CD14-positive monocyte (primary cell): ENCODE results near the gene TEN1. TPM values are rescaled to one million over a fixed set of nuclear protein-coding genes. Genes with fewer than 3 reads are reported as not detected.
"Not testable (repeated sequence)": the region's sequence is repeated elsewhere in the genome, so short reads cannot be mapped to it uniquely, and the experiment has no call there.

Experiments
- DNase-seq, 3 donors: peaks; one replicate each; pipeline ENCODE4 v3.0.0-alpha.2; 2011 to 2022
- H2AFZ ChIP-seq: 2 replicates; pipeline ENCODE4 v1.6.0; 2012; ENCODE audit warnings: mild to moderate bottlenecking, low read depth, low read length, inconsistent platforms; ENCODE audit not compliant: insufficient read depth, poor library complexity, severe bottlenecking
- H3K27ac ChIP-seq, 2 donors: 1 replicate in 1 of 2; 2 replicates in 1 of 2; pipeline ENCODE4 v1.5.1; 2012 to 2013; ENCODE audit warnings: low read length in 2 of 2, control low read depth in 1 of 2, inconsistent platforms in 1 of 2, low read depth in 1 of 2, mild to moderate bottlenecking in 1 of 2
- H3K27me3 ChIP-seq, 2 donors: one replicate each; pipeline versions ENCODE4 v1.6.0 to v1.6.1; 2011 to 2013; ENCODE audit warnings: low read length in 2 of 2; ENCODE audit not compliant: control insufficient read depth in 2 of 2, insufficient read depth in 2 of 2
- H3K36me3 ChIP-seq, 2 donors: replicated peaks in 1 of 2; 1 replicate in 1 of 2; 2 replicates in 1 of 2; pipeline versions ENCODE4 v1.5.1 to v1.6.1; 2012 to 2013; ENCODE audit warnings: low read length in 2 of 2, control low read depth in 1 of 2, inconsistent platforms in 1 of 2, mild to moderate bottlenecking in 1 of 2; ENCODE audit not compliant: insufficient read depth in 2 of 2, control insufficient read depth in 1 of 2
- H3K4me1 ChIP-seq, 2 donors: 1 replicate in 1 of 2; 2 replicates in 1 of 2; pipeline versions ENCODE4 v1.5.1 to v1.6.1; 2012 to 2013; ENCODE audit warnings: low read length in 2 of 2, control low read depth in 1 of 2, inconsistent platforms in 1 of 2, mild to moderate bottlenecking in 1 of 2, moderate library complexity in 1 of 2; ENCODE audit not compliant: insufficient read depth in 2 of 2, control insufficient read depth in 1 of 2
- H3K4me2 ChIP-seq: replicated peaks from 2 replicates; pipeline ENCODE3; 2012; ENCODE audit warnings: low read length, moderate library complexity, mild to moderate bottlenecking; ENCODE audit not compliant: poor library complexity, severe bottlenecking; ENCODE audit errors: extremely low read depth
- H3K4me3 ChIP-seq, 3 experiments: fragments of 200-600 bp in 1 of 3; sonication (generic) in 1 of 3; replicated peaks in 1 of 3; 1 replicate in 2 of 3; 2 replicates in 1 of 3; pipeline ENCODE4 v1.5.1; 2011 to 2013; ENCODE audit warnings: low read length in 3 of 3, mild to moderate bottlenecking in 3 of 3, control low read depth in 2 of 3, low read depth in 2 of 3, inconsistent platforms in 1 of 3, moderate library complexity in 1 of 3
- H3K79me2 ChIP-seq: 2 replicates; pipeline ENCODE4 v1.6.0; 2012; ENCODE audit warnings: mild to moderate bottlenecking, control low read depth, inconsistent platforms, low read length, moderate library complexity; ENCODE audit not compliant: insufficient read depth
- H3K9ac ChIP-seq: 2 replicates; pipeline ENCODE4 v1.6.0; 2017; ENCODE audit warnings: low read length, mild to moderate bottlenecking; ENCODE audit not compliant: insufficient read depth, poor library complexity, severe bottlenecking
- H3K9me3 ChIP-seq, 2 donors: replicated peaks in 1 of 2; 1 replicate in 1 of 2; 2 replicates in 1 of 2; pipeline versions ENCODE4 v1.5.1 to v1.6.1; 2012 to 2013; ENCODE audit warnings: low read length in 2 of 2, control low read depth in 1 of 2; ENCODE audit not compliant: control insufficient read depth in 1 of 2, insufficient read depth in 1 of 2
- H4K20me1 ChIP-seq: 2 replicates; pipeline ENCODE4 v1.6.0; 2012; ENCODE audit warnings: mild to moderate bottlenecking, low read length, control low read depth, moderate library complexity; ENCODE audit not compliant: insufficient read depth
- H3K27ac Mint-ChIP-seq, 7 donors: one replicate each; pipeline ENCODE4 v1.8.0; 2020; ENCODE audit warnings: mild to moderate bottlenecking in 7 of 7, mixed read lengths in 7 of 7, moderate library complexity in 6 of 7, inconsistent platforms in 2 of 7
- H3K27me3 Mint-ChIP-seq, 3 donors: one replicate each; pipeline ENCODE4 v1.8.0; 2021 to 2022; ENCODE audit warnings: low read depth in 3 of 3, mild to moderate bottlenecking in 3 of 3, mixed read lengths in 3 of 3, moderate library complexity in 3 of 3, inconsistent platforms in 1 of 3
- H3K36me3 Mint-ChIP-seq, 2 donors: one replicate each; pipeline ENCODE4 v1.8.0; 2020; ENCODE audit warnings: mixed read lengths in 2 of 2, inconsistent platforms in 1 of 2, mild to moderate bottlenecking in 1 of 2
- H3K4me1 Mint-ChIP-seq: one replicate; pipeline ENCODE4 v1.8.0; 2020; ENCODE audit warnings: mild to moderate bottlenecking, mixed read lengths
- H3K4me3 Mint-ChIP-seq, 2 donors: one replicate each; pipeline ENCODE4 v1.8.0; 2020; ENCODE audit warnings: mild to moderate bottlenecking in 2 of 2, mixed read lengths in 2 of 2, moderate library complexity in 1 of 2
- H3K9me3 Mint-ChIP-seq, 7 donors: one replicate each; pipeline ENCODE4 v1.8.0; 2020 to 2022; ENCODE audit warnings: mixed read lengths in 7 of 7, mild to moderate bottlenecking in 6 of 7, moderate library complexity in 6 of 7, inconsistent platforms in 2 of 7
- CTCF ChIP-seq: fragments of 200-600 bp; IDR thresholded peaks from one replicate; pipeline ENCODE4 v1.8.0; 2022; ENCODE audit warnings: antibody characterized with exemption, mild to moderate bottlenecking
- WGBS: methylation state at CpG from one replicate; pipeline ENCODE4 v1.1.5; 2013; ENCODE audit warnings: missing lambda C conversion rate; ENCODE audit not compliant: insufficient coverage; 5-methylcytosine and 5-hydroxymethylcytosine counted together
- intact Hi-C, 2 donors: fragments of 100-400 bp; cut with micrococcal nuclease; formaldehyde crosslinking; loops; one replicate each; pipeline versions ENCODE4 v1.15.0 to v1.15.1; 2023
- polyA plus RNA-seq, 3 donors: library from polyadenylated mRNA; depleted of rRNA in 1 of 3; unstranded in 2 of 3; stranded (reverse) in 1 of 3; fragments of 300-500 nt in 2 of 3; fragments of >200 nt in 1 of 3; fragmentation: Illumina TruSeq in 2 of 3; gene quantifications; 1 replicate in 2 of 3; 2 replicates in 1 of 3; pipeline ENCODE4 v1.2.3, GENCODE V29; 2012 to 2021

The TEN1 gene
- polyA plus RNA-seq, 3 donors: 22.4 to 37.2 (median 31.3) TPM

- peak overlapping the region; percentile 51 for H3K9ac ChIP-seq
- Mint-ChIP-seq H3K4me3 (peak overlapping the region; percentile 31 to 74), H3K36me3 (peaks cover 38 to 73% of the 10 kb centered on the region in 2 donors), H3K27me3 (peaks cover 0 to 1% (median 0%) of the 10 kb centered on the region in 3 donors), H3K4me1 (peaks cover 45% of the 10 kb centered on the region), H3K9me3 (peaks cover 0 to 2% (median 1%) of the 10 kb centered on the region in 7 donors), H3K27ac (peak overlapping the region; percentile 84 to 96 (median 94))
- H3K79me2 ChIP-seq: peaks cover 83% of the 10 kb centered on the region
- DNase-seq: peak; percentile 70 to 78 (median 73)
- no peaks in the 10 kb centered on the region for H3K9me3 ChIP-seq
- peak overlapping the region; percentile 85 to 89 for H3K27ac ChIP-seq
- no peaks in the 10 kb centered on the region for H3K27me3 ChIP-seq
- H3K4me2 ChIP-seq: peak overlapping the region; percentile 66
- intact Hi-C loops: loop anchor here (2.0 to 10.0 kb wide), 2 partner anchors 29 to 185 kb away; partner anchors contain the start of gene UNK (in 1 of the 2)
- peaks cover 19 to 34% of the 10 kb centered on the region in 2 donors for H3K36me3 ChIP-seq
- TF ChIP-seq CTCF: no peak
- peaks cover 29 to 40% of the 10 kb centered on the region in 2 donors for H3K4me1 ChIP-seq
- peak overlapping the region; percentile 10 to 66 (median 31) for H3K4me3 ChIP-seq
- H2AFZ ChIP-seq: peak overlapping the region; percentile 57
- 53% methylated on average over 3 of the region's 4 CpGs for WGBS
- peaks cover 1% of the 10 kb centered on the region for H4K20me1 ChIP-seq
Observed at GRCh38 chr17:75970011-75970523, 9.0 kb upstream of the TEN1 start.

DNA sequence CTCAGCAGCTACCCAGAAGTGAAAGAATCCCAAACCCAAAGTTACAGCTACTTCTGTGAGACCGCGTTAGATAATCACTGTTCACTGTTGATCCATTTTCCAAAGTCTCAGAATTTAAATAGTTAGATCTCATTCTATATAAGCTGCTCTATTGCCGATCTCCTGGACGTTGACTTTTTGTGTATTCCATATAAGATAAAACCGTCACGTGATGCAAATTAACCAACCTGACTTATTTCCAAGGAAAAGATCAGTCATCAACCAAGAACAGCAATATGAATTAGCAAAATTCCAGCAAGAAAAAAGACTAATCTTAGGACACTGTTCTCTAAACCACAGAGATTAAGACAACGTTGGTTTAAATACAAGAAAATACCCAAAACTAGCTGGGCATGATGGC, 8.4 kb upstream of the TEN1 start:
- H3K27me3 Mint-ChIP-seq: peaks cover 0 to 1% (median 0%) of the 10 kb centered on the region in 3 donors
- WGBS: 73% methylated on average over 2 of the region's 7 CpGs
- peak overlapping the region; percentile 84 to 96 (median 94) for H3K27ac Mint-ChIP-seq
- Histone ChIP-seq H3K4me1 (peaks cover 31 to 43% of the 10 kb centered on the region in 2 donors), H4K20me1 (no peaks in the 10 kb centered on the region), H3K36me3 (peaks cover 19 to 34% of the 10 kb centered on the region in 2 donors), H3K4me2 (peak overlapping the region; percentile 66), H3K27ac (peak overlapping the region; percentile 85 to 89), H3K27me3 (no peaks in the 10 kb centered on the region), H3K4me3 (peak overlapping the region in 2 of 3 experiments; percentile 31 to 66), H3K9ac (peak overlapping the region; percentile 51), H2AFZ (peak overlapping the region; percentile 57), H3K79me2 (peaks cover 83% of the 10 kb centered on the region), H3K9me3 (no peaks in the 10 kb centered on the region)
- H3K36me3 Mint-ChIP-seq: peaks cover 38 to 74% of the 10 kb centered on the region in 2 donors
- intact Hi-C loops: loop anchor here (2.0 to 10.0 kb wide), 2 partner anchors 28 to 186 kb away; partner anchors contain the start of gene UNK (in 1 of the 2)
- H3K4me1 Mint-ChIP-seq: peaks cover 44% of the 10 kb centered on the region
- DNase-seq: no peak
- peak overlapping the region in 1 of 2 donors; percentile 74 for H3K4me3 Mint-ChIP-seq
- no peak for TF ChIP-seq CTCF
- peaks cover 0 to 2% (median 1%) of the 10 kb centered on the region in 7 donors for H3K9me3 Mint-ChIP-seq

DNA sequence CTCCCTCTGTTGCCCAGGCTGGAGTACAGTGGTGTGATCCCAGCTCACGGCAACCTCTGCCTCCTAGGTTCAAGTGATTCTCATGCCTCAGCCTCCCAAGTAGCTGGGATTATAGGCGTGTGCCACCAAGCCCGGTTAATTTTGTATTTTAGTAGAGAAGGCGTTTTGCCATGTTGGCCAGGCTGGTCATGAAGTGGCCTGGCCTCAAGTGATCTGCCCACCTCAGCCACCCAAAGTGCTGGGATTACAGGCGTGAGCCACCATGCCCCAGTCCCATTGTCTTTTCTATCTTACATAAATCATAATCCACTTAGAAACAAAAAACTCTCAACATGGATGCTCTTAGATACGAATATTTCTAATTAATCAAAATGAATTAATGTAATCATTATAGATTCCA, 3.9 kb upstream of the TEN1 start:
- H3K9me3 ChIP-seq, H3K9me3 Mint-ChIP-seq, DNase-seq, H3K4me2 ChIP-seq, H3K27me3 ChIP-seq, H3K4me3 Mint-ChIP-seq, H3K27me3 Mint-ChIP-seq, H2AFZ ChIP-seq, H3K27ac ChIP-seq, H4K20me1 ChIP-seq, H3K4me3 ChIP-seq, H3K9ac ChIP-seq: not testable (repeated sequence)
- H3K79me2 ChIP-seq: peaks cover 90% of the 10 kb centered on the region
- Mint-ChIP-seq H3K36me3 (peaks cover 40 to 73% of the 10 kb centered on the region in 2 donors), H3K4me1 (peaks cover 62% of the 10 kb centered on the region), H3K27ac (peak overlapping the region in 1 of 7 donors; percentile 46)
- H3K36me3 ChIP-seq: peaks cover 25 to 39% of the 10 kb centered on the region in 2 donors
- H3K4me1 ChIP-seq: peaks cover 40 to 60% of the 10 kb centered on the region in 2 donors
- intact Hi-C loops: loop anchor here in 1 of 2 donors (10.0 kb wide), 1 partner anchor 190 kb away; the partner anchor contains the start of gene UNK
- 100% methylated on average over 3 of the region's 6 CpGs for WGBS
